K562 (cell line): ENCODE data around the gene PTK7. TPM values are rescaled to one million over a fixed set of nuclear protein-coding genes. Genes with fewer than 3 reads are reported as not detected.

Source experiments
- CHD2 ChIP-seq: IDR thresholded peaks from 2 replicates; pipeline ENCODE4 v1.6.1; 2011; ENCODE audit warnings: low read depth, low read length
- FIP1L1 ChIP-seq: fragments of 200-400 bp; formaldehyde crosslinking; IDR thresholded peaks from 2 replicates; pipeline ENCODE4 v1.6.1; 2018; ENCODE audit warnings: mild to moderate bottlenecking, low read depth, low read length; ENCODE audit not compliant: poor library complexity, severe bottlenecking
- MAFK ChIP-seq: IDR thresholded peaks from 2 replicates; pipeline ENCODE4 v1.6.1; 2011; ENCODE audit warnings: low read length, improper control_type of control experiment
- MTA1 ChIP-seq: fragments of 450-650 bp; IDR thresholded peaks from 2 replicates; pipeline ENCODE4 v1.6.1; 2017; ENCODE audit warnings: borderline replicate concordance
- PHF20 ChIP-seq: fragments of 450-650 bp; IDR thresholded peaks from 2 replicates; pipeline ENCODE4 v1.6.1; 2018; ENCODE audit not compliant: partially characterized antibody
- POLR2B ChIP-seq: fragments of 450-650 bp; IDR thresholded peaks from 2 replicates; pipeline ENCODE4 v1.6.1; 2018; ENCODE audit warnings: low read depth; ENCODE audit not compliant: partially characterized antibody
- PRMT5 ChIP-seq: sonication (generic); formaldehyde crosslinking; IDR thresholded peaks from 2 replicates; pipeline ENCODE4 v1.5.0; 2020; ENCODE audit warnings: missing genetic modification reagents
- RNF2 ChIP-seq: sonication (generic); IDR thresholded peaks from 2 replicates; pipeline ENCODE4 v1.6.1; 2016
- SUPT5H ChIP-seq: fragments of 450-650 bp; IDR thresholded peaks from 2 replicates; pipeline ENCODE4 v1.6.1; 2016
- TAF1 ChIP-seq: IDR thresholded peaks from 2 replicates; pipeline ENCODE4 v1.6.1; 2011; ENCODE audit warnings: mild to moderate bottlenecking, low read length, moderate library complexity; ENCODE audit not compliant: insufficient read depth, control insufficient read depth, severe bottlenecking; ENCODE audit errors: extremely low read depth
- TCF7L2 ChIP-seq: fragments of 150-350 bp; IDR thresholded peaks from 2 replicates; pipeline ENCODE4 v1.6.1; 2016; ENCODE audit warnings: low read depth, mild to moderate bottlenecking, low read length, moderate library complexity
- TEAD2 ChIP-seq: fragments of 450-650 bp; IDR thresholded peaks from 2 replicates; pipeline ENCODE4 v1.6.1; 2016; ENCODE audit warnings: missing genetic modification characterization, control low read depth, missing compliant biosample characterization
- ZFP1 ChIP-seq: fragments of 450-650 bp; formaldehyde crosslinking; IDR thresholded peaks from 2 replicates; pipeline ENCODE4 v1.4.0; 2020; ENCODE audit warnings: mild to moderate bottlenecking, mixed read lengths
- ZNF140 ChIP-seq: fragments of 250-450 bp; sonication (Bioruptor Pico); IDR thresholded peaks from 2 replicates; pipeline ENCODE4 v1.8.0; 2021; ENCODE audit warnings: moderate library complexity, mild to moderate bottlenecking, inconsistent platforms
- ZNF41 ChIP-seq: fragments of 250-450 bp; sonication (Bioruptor Pico); conservative IDR thresholded peaks from 2 replicates; pipeline ENCODE4 v1.4.0; 2020; ENCODE audit warnings: mild to moderate bottlenecking
- ZNF586 ChIP-seq: fragments of 450-650 bp; formaldehyde crosslinking; conservative IDR thresholded peaks from 2 replicates; pipeline ENCODE4 v1.4.0; 2020; ENCODE audit warnings: mild to moderate bottlenecking, moderate library complexity
- polyA plus RNA-seq, 8 experiments: library from polyadenylated mRNA; depleted of rRNA in 4 of 8; stranded (reverse) in 5 of 8; unstranded in 3 of 8; fragments of >200 nt; fragmentation: Nextera tagmentation in 2 of 8; fragmentation: Illumina TruSeq in 1 of 8; extraction: Ambion mirVana in 2 of 8; extraction: Trizol in 1 of 8; gene quantifications; 2 replicates each; pipeline versions ENCODE4 v1.2.1 to v1.2.3, GENCODE V29; 2011 to 2014; ENCODE audit warnings: inconsistent platforms in 1 of 8, missing spikeins in 1 of 8
- total RNA-seq, 7 experiments: library from RNA; depleted of rRNA in 6 of 7; stranded (reverse); fragments of >200 nt in 6 of 7; fragmentation: Illumina TruSeq in 2 of 7; extraction: Trizol in 2 of 7; gene quantifications; 2 replicates each; pipeline versions ENCODE4 v1.2.1 to v1.2.3, GENCODE V29; 2011 to 2021; ENCODE audit warnings: low replicate concordance in 1 of 7
- TF ChIP-seq, protein P1 (sequence below): fragments of 250-450 bp; sonication (Bioruptor Pico); IDR thresholded peaks from 2 replicates; pipeline ENCODE4 v1.4.0; 2020; ENCODE audit warnings: mild to moderate bottlenecking, moderate library complexity
- TF ChIP-seq, protein P2 (sequence below): IDR thresholded peaks from 2 replicates; pipeline ENCODE4 v1.6.1; 2014; ENCODE audit warnings: antibody characterized with exemption
- TF ChIP-seq, protein P3 (sequence below): IDR thresholded peaks from 2 replicates; pipeline ENCODE4 v1.6.1; 2011; ENCODE audit not compliant: insufficient read length; ENCODE audit errors: extremely low read depth
- TF ChIP-seq, protein P4 (sequence below): fragments of 450-650 bp; IDR thresholded peaks from 2 replicates; pipeline ENCODE4 v1.6.1; 2017; ENCODE audit warnings: mild to moderate bottlenecking, moderate library complexity
- TF ChIP-seq, protein P5 (sequence below): sonication (generic); formaldehyde crosslinking; IDR thresholded peaks from 2 replicates; pipeline ENCODE4 v1.8.0; 2022; ENCODE audit warnings: mild to moderate bottlenecking, low read depth, missing genetic modification reagents

The PTK7 gene
- total and polyA plus RNA-seq, 9 of the 15 experiments (the other 6 are each of a cell fraction or from before 2014, with no cell fraction given): 0.20 to 6.8 (median 4.2) TPM

DNA sequence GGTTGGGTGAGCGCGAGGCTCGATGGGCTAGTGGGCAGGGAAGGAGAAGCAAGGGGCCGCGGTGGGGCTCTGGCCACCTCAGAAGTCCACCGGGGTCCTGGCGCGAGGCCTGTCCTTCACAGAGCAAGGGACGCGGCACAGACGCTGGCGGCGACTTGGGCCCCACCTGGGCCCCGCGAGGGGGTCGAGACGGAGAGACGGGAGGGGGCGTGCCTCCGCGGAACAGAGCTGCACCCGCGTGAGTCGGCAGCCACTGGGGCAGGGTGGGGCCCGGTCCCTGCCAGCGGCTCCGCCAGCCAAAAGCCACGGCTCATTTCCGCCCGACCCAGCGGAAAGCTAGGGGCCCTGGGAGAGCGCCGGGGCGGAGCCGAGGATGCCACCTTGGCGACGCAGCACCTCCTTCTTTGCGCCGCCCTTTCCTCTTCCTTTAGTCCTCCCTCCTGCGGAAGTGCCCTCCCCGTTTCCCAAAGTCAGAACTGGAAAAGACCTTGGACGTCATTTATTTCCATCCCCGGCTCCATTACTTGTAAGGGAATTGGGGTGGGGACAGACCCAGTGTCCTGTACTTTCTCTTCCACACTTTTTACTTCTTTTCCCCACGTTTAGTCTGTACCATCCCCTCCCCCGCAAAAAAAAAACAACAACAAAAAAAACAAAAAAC is 22.4 kb upstream of the PTK7 start, which contains the start of gene CUL7 (continued):
- TF ChIP-seq, protein P1, sequence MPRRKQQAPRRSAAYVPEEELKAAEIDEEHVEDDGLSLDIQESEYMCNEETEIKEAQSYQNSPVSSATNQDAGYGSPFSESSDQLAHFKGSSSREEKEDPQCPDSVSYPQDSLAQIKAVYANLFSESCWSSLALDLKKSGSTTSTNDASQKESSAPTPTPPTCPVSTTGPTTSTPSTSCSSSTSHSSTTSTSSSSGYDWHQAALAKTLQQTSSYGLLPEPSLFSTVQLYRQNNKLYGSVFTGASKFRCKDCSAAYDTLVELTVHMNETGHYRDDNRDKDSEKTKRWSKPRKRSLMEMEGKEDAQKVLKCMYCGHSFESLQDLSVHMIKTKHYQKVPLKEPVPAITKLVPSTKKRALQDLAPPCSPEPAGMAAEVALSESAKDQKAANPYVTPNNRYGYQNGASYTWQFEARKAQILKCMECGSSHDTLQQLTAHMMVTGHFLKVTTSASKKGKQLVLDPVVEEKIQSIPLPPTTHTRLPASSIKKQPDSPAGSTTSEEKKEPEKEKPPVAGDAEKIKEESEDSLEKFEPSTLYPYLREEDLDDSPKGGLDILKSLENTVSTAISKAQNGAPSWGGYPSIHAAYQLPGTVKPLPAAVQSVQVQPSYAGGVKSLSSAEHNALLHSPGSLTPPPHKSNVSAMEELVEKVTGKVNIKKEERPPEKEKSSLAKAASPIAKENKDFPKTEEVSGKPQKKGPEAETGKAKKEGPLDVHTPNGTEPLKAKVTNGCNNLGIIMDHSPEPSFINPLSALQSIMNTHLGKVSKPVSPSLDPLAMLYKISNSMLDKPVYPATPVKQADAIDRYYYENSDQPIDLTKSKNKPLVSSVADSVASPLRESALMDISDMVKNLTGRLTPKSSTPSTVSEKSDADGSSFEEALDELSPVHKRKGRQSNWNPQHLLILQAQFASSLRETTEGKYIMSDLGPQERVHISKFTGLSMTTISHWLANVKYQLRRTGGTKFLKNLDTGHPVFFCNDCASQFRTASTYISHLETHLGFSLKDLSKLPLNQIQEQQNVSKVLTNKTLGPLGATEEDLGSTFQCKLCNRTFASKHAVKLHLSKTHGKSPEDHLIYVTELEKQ (CRISPR knock-in tag): peak; percentile 14; the same call in 1 of the 2 replicates
- TF ChIP-seq, protein P2, sequence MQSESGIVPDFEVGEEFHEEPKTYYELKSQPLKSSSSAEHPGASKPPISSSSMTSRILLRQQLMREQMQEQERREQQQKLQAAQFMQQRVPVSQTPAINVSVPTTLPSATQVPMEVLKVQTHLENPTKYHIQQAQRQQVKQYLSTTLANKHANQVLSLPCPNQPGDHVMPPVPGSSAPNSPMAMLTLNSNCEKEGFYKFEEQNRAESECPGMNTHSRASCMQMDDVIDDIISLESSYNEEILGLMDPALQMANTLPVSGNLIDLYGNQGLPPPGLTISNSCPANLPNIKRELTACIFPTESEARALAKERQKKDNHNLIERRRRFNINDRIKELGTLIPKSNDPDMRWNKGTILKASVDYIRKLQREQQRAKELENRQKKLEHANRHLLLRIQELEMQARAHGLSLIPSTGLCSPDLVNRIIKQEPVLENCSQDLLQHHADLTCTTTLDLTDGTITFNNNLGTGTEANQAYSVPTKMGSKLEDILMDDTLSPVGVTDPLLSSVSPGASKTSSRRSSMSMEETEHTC: peak; percentile 35; the same call in 1 of the 2 replicates
- TF ChIP-seq, protein P3, sequence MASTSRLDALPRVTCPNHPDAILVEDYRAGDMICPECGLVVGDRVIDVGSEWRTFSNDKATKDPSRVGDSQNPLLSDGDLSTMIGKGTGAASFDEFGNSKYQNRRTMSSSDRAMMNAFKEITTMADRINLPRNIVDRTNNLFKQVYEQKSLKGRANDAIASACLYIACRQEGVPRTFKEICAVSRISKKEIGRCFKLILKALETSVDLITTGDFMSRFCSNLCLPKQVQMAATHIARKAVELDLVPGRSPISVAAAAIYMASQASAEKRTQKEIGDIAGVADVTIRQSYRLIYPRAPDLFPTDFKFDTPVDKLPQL: no peak
- TF ChIP-seq TCF7L2 (no peak), FIP1L1 (peak; percentile 98), TEAD2 (tag) (no peak), CHD2 (peak; percentile 16; the same call in 1 of the 2 replicates), ZNF140 (CRISPR knock-in tag) (no peak), POLR2B (peak; percentile 97), ZNF586 (0 out of 2 replicates have a peak, but pooled peaks have one; percentile 34), PHF20 (peak; percentile 74), TAF1 (peak; percentile 84), ZNF41 (0 out of 2 replicates have a peak, but pooled peaks have one; percentile 43), MAFK (no peak; the same call in 1 of the 2 replicates), ZFP1 (CRISPR knock-in tag) (peak; percentile 85), MTA1 (peak; percentile 59), RNF2 (peak; percentile 80; the same call in 1 of the 2 replicates), PRMT5 (CRISPR knock-in tag) (no peak), SUPT5H (peak; percentile 96)
- TF ChIP-seq, protein P4, sequence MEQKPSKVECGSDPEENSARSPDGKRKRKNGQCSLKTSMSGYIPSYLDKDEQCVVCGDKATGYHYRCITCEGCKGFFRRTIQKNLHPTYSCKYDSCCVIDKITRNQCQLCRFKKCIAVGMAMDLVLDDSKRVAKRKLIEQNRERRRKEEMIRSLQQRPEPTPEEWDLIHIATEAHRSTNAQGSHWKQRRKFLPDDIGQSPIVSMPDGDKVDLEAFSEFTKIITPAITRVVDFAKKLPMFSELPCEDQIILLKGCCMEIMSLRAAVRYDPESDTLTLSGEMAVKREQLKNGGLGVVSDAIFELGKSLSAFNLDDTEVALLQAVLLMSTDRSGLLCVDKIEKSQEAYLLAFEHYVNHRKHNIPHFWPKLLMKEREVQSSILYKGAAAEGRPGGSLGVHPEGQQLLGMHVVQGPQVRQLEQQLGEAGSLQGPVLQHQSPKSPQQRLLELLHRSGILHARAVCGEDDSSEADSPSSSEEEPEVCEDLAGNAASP: no peak
- TF ChIP-seq, protein P5, sequence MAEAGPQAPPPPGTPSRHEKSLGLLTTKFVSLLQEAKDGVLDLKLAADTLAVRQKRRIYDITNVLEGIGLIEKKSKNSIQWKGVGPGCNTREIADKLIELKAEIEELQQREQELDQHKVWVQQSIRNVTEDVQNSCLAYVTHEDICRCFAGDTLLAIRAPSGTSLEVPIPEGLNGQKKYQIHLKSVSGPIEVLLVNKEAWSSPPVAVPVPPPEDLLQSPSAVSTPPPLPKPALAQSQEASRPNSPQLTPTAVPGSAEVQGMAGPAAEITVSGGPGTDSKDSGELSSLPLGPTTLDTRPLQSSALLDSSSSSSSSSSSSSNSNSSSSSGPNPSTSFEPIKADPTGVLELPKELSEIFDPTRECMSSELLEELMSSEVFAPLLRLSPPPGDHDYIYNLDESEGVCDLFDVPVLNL (CRISPR knock-in tag): no peak
